ENCODE data around the gene MAP3K20.

- TF ChIP-seq CTCF (IDR thresholded peaks at IDR 0.05): no peak
- TF ChIP-seq POLR2AphosphoS5 (IDR thresholded peaks at IDR 0.05): no peak
These were observed 203.9 kb downstream of the MAP3K20 start for GRCh38 chr2:173279527-173279868.
